Sigmoid colon (tissue), 7 donors: ENCODE measurements around the gene C1QL1. TPM values are rescaled to one million over a fixed set of nuclear protein-coding genes. Genes with fewer than 3 reads are reported as not detected.

ENCODE experiments used
- DNase-seq: peaks from one replicate; pipeline ENCODE4 v3.0.0-alpha.2; 2019
- H3K27ac ChIP-seq, 4 donors: fragments of 200-600 bp; sonication (generic); one replicate each; pipeline ENCODE4 v1.5.1; 2016 to 2019; ENCODE audit warnings: mild to moderate bottlenecking in 1 of 4
- H3K27me3 ChIP-seq, 3 donors: fragments of 200-600 bp; sonication (generic); one replicate each; pipeline ENCODE4 v1.5.1; 2019; ENCODE audit warnings: mild to moderate bottlenecking in 1 of 3
- H3K36me3 ChIP-seq, 4 donors: fragments of 200-600 bp; sonication (generic); one replicate each; pipeline ENCODE4 v1.5.1; 2016 to 2019
- H3K4me1 ChIP-seq, 4 donors: fragments of 200-600 bp; sonication (generic); one replicate each; pipeline ENCODE4 v1.5.1; 2017 to 2019
- H3K4me3 ChIP-seq, 4 donors: fragments of 200-600 bp; sonication (generic); one replicate each; pipeline ENCODE4 v1.5.1; 2017 to 2019; ENCODE audit warnings: mild to moderate bottlenecking in 2 of 4, moderate library complexity in 1 of 4
- H3K9me3 ChIP-seq, 4 donors: fragments of 200-600 bp in 3 of 4; sonication (generic) in 3 of 4; one replicate each; pipeline versions ENCODE4 v1.5.1 to v1.6.1; 2013 to 2019
- CTCF ChIP-seq, 4 experiments: fragments of 450-650 bp in 3 of 4; fragments of 200-600 bp in 1 of 4; IDR thresholded peaks; one replicate each; pipeline ENCODE4 v1.5.1; 2016 to 2019; ENCODE audit warnings: antibody characterized with exemption in 4 of 4, mild to moderate bottlenecking in 3 of 4, moderate library complexity in 2 of 4
- EP300 ChIP-seq, 4 donors: sonication (generic); formaldehyde crosslinking; IDR thresholded peaks; one replicate each; pipeline ENCODE4 v1.6.1; 2017; ENCODE audit warnings: antibody characterized with exemption in 4 of 4
- POLR2A ChIP-seq, 2 donors: fragments of 450-650 bp; IDR thresholded peaks; one replicate each; pipeline ENCODE4 v1.6.1; 2016; ENCODE audit warnings: antibody characterized with exemption in 2 of 2, mild to moderate bottlenecking in 2 of 2, moderate library complexity in 2 of 2
- POLR2AphosphoS5 ChIP-seq, 4 donors: sonication (generic); formaldehyde crosslinking; IDR thresholded peaks; one replicate each; pipeline ENCODE4 v1.6.1; 2017; ENCODE audit warnings: antibody characterized with exemption in 4 of 4
- WGBS, 2 donors: extraction: QIAGEN DNeasy Blood & Tissue Kit; methylation state at CpG; one replicate each; pipeline ENCODE4 v1.1.7; 2013; 5-methylcytosine and 5-hydroxymethylcytosine counted together
- intact Hi-C: fragments of 100-400 bp; cut with DNase I; formaldehyde crosslinking; loops from one replicate; pipeline ENCODE4 v1.15.1; 2023
- polyA plus RNA-seq, 3 donors: library from polyadenylated mRNA; stranded (reverse); fragments of 200-250 nt; gene quantifications; one replicate each; pipeline ENCODE4 v1.2.3, GENCODE V29; 2013
- total RNA-seq, 4 donors: library from RNA; depleted of rRNA; stranded (reverse); fragments of >200 nt; gene quantifications; one replicate each; pipeline ENCODE4 v1.1.0, GENCODE V29; 2016
- donor health status: healthy with polysubstance abuse.
- donor health status: Bipolar disorder and iron deficiency.
- donor health status: healthy.

C1QL1 gene
- total and polyA plus RNA-seq, 7 donors: 0.41 to 4.3 (median 1.5) TPM; not detected in 1

- no peak overlapping the region for H3K4me3 ChIP-seq
- H3K36me3 ChIP-seq: no peaks in the 10 kb centered on the region
- no peak for DNase-seq
- no peak overlapping the region for H3K27ac ChIP-seq
- H3K9me3 ChIP-seq: no peaks in the 10 kb centered on the region
- TF ChIP-seq POLR2AphosphoS5 (IDR thresholded peaks at IDR 0.05) (no peak), EP300 (IDR thresholded peaks at IDR 0.05) (no peak), CTCF (IDR thresholded peaks at IDR 0.05) (no peak), POLR2A (IDR thresholded peaks at IDR 0.05) (no peak)
- intact Hi-C loops: no loop called here
- peaks cover 0 to 5% (median 0%) of the 10 kb centered on the region in 4 donors for H3K4me1 ChIP-seq
- H3K27me3 ChIP-seq: no peaks in the 10 kb centered on the region
Measured at GRCh38 chr17:44998646-44999045, 30.5 kb upstream of the C1QL1 start.

- no peak for DNase-seq
- Histone ChIP-seq H3K4me1 (peaks cover 0 to 5% (median 0%) of the 10 kb centered on the region in 4 donors), H3K36me3 (no peaks in the 10 kb centered on the region), H3K27ac (no peak overlapping the region), H3K9me3 (no peaks in the 10 kb centered on the region), H3K27me3 (no peaks in the 10 kb centered on the region), H3K4me3 (no peak overlapping the region)
- WGBS, 2 donors: 56 to 66% methylated on average over 7 of the region's 7 CpGs
- no peak for TF ChIP-seq POLR2A (IDR thresholded peaks at IDR 0.05)
- TF ChIP-seq CTCF (IDR thresholded peaks at IDR 0.05): no peak
- TF ChIP-seq POLR2AphosphoS5 (IDR thresholded peaks at IDR 0.05): no peak
- no peak for TF ChIP-seq EP300 (IDR thresholded peaks at IDR 0.05)
- intact Hi-C loops: no loop called here
Measured at GRCh38 chr17:44997733-44998520, 29.8 kb upstream of the C1QL1 start.

- no peaks in the 10 kb centered on the region for H3K27me3 ChIP-seq
- H3K4me1 ChIP-seq: peaks cover 0 to 5% (median 0%) of the 10 kb centered on the region in 4 donors
- no peaks in the 10 kb centered on the region for H3K36me3 ChIP-seq
- intact Hi-C loops: no loop called here
- no peak overlapping the region for H3K27ac ChIP-seq
- H3K9me3 ChIP-seq: no peaks in the 10 kb centered on the region
- no peak overlapping the region for H3K4me3 ChIP-seq
- WGBS, 2 donors: 74 to 86% methylated on average over 10 of the region's 10 CpGs
- no peak for DNase-seq
- no peak for TF ChIP-seq POLR2A (IDR thresholded peaks at IDR 0.05)
- TF ChIP-seq POLR2AphosphoS5 (IDR thresholded peaks at IDR 0.05): no peak
- TF ChIP-seq EP300 (IDR thresholded peaks at IDR 0.05): no peak
- TF ChIP-seq CTCF (IDR thresholded peaks at IDR 0.05): no peak
Measured at GRCh38 chr17:44996304-44996703, 28.2 kb upstream of the C1QL1 start.

GRCh38 chr17:44995436-44996001, 27.4 kb upstream of the C1QL1 start:
- Histone ChIP-seq H3K36me3 (no peaks in the 10 kb centered on the region), H3K9me3 (no peaks in the 10 kb centered on the region), H3K27ac (no peak overlapping the region), H3K4me3 (no peak overlapping the region), H3K27me3 (no peaks in the 10 kb centered on the region), H3K4me1 (peaks cover 0 to 5% (median 0%) of the 10 kb centered on the region in 4 donors)
- DNase-seq: no peak
- intact Hi-C loops: no loop called here
- 62 to 63% methylated on average over 11 of the region's 11 CpGs for WGBS, 2 donors
- TF ChIP-seq POLR2AphosphoS5 (IDR thresholded peaks at IDR 0.05) (no peak), POLR2A (IDR thresholded peaks at IDR 0.05) (no peak), CTCF (IDR thresholded peaks at IDR 0.05) (no peak), EP300 (IDR thresholded peaks at IDR 0.05) (no peak)
